ENCODE data around the gene ZNF385B. TPM values are rescaled to one million over a fixed set of nuclear protein-coding genes. Genes with fewer than 3 reads are reported as not detected.

ZNF385B gene
- polyA plus RNA-seq, 1 experiment = not detected

DNA sequence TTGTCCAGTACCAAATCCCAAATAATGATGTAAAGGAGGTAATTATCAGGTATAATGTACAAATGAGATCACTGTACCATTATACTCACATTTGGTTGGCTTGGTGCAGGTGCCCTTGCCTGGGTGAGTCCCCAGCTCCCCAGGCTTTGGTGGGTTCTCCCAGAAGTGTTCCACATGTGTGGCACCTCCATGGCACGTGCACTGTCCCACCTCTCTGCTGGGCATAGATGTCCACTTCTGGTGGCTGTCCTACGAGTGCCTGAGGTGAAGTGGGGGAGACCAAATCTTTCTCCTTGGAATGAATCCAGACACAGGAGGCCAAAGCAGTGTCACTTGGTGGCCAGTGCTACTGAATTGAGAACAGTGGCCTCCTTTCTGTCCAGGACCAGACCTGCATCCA, 434.3 kb downstream of the ZNF385B start:
- Histone ChIP-seq H3K4me3 (ENCODE audit: low read depth, low read length) (no peak overlapping the region), H3K9me3 (ENCODE audit: control insufficient read depth, insufficient read depth, low read length) (no peaks in the 10 kb centered on the region), H3K27me3 (ENCODE audit: control insufficient read depth, insufficient read depth, low read length) (no peaks in the 10 kb centered on the region), H3K27ac (ENCODE audit: low read depth, low read length) (no peak overlapping the region)
- TF ChIP-seq, protein P1, sequence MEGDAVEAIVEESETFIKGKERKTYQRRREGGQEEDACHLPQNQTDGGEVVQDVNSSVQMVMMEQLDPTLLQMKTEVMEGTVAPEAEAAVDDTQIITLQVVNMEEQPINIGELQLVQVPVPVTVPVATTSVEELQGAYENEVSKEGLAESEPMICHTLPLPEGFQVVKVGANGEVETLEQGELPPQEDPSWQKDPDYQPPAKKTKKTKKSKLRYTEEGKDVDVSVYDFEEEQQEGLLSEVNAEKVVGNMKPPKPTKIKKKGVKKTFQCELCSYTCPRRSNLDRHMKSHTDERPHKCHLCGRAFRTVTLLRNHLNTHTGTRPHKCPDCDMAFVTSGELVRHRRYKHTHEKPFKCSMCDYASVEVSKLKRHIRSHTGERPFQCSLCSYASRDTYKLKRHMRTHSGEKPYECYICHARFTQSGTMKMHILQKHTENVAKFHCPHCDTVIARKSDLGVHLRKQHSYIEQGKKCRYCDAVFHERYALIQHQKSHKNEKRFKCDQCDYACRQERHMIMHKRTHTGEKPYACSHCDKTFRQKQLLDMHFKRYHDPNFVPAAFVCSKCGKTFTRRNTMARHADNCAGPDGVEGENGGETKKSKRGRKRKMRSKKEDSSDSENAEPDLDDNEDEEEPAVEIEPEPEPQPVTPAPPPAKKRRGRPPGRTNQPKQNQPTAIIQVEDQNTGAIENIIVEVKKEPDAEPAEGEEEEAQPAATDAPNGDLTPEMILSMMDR (IDR thresholded peaks at IDR 0.05; ENCODE audit: low read depth, low read length) = no peak
- ChIA-PET POLR2A (no interaction called here), CTCF (no interaction called here)
- no peak for DNase-seq (ENCODE audit: low read depth, low spot score)

DNA sequence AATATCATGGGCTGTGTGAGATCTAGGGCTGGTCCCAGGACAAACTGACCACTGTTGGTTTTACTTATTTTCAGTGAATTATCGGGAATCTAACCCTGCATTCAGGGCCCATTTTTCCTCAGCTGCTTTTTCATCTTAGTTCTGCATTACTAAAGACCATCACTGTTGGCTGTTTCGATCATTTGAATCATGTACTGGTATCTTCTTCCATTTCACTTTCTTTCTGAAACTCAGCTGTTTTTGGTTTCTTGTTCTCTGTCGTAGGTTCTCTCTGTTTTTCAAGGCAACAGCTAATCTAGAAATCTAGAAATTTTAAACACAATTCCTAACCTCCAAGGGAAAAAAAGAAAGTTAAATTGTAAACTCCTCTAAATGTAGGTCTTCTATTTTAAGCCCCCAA, 436.8 kb downstream of the ZNF385B start:
- ChIA-PET POLR2A (no interaction called here), CTCF (interaction anchor here (1.2 to 4.3 kb wide), 6 partner anchors 9 to 327 kb away, joined by 3 to 36 read pairs (median 20); no protein-coding TSS in a partner anchor)
- TF ChIP-seq, protein P1 (IDR thresholded peaks at IDR 0.05; ENCODE audit: low read depth, low read length) = no peak

DNA sequence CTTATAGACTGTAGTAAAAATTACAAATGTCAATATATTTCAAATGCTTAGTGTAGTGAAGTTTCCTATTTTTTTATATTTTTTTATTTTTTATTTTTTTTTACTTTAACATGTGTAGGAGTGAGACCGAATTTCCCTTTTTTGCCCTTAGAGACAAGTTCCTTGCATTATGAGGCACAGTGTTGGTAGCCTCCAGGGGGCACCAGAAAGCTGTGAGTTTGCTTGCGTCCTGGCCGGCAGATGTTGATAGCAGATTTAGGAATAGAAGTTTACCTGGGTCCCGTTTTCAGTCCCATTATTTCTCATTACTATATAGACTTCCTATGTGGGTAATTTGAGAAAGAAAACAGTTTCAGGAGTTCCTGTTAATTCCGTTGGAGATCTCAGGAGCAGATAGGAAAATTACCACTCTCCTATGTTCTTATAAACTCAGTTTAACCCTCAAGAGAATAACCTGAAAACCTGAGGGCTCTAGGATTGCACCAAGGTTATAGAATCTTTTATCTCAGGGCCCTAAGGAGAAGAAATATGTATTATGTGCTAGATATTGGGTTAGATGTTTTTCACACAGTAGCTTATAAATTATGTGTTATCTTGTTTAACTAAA, 439.3 kb downstream of the ZNF385B start:
- DNase-seq (ENCODE audit: low read depth, low spot score) = peak; percentile 60
- Histone ChIP-seq H3K9me3 (ENCODE audit: control insufficient read depth, insufficient read depth, low read length) (no peaks in the 10 kb centered on the region), H3K27me3 (ENCODE audit: control insufficient read depth, insufficient read depth, low read length) (no peaks in the 10 kb centered on the region), H3K27ac (ENCODE audit: low read depth, low read length) (no peak overlapping the region), H3K4me3 (ENCODE audit: low read depth, low read length) (no peak overlapping the region)
- ChIA-PET POLR2A (no interaction called here), CTCF (interaction anchor here (0.6 to 4.3 kb wide), 29 partner anchors 10 to 519 kb away, joined by 3 to 36 read pairs (median 5); no protein-coding TSS in a partner anchor)
- TF ChIP-seq, protein P1 (IDR thresholded peaks at IDR 0.05; ENCODE audit: low read depth, low read length) = peak; percentile 90

More for the DNA sequence above, 436.8 kb downstream of the ZNF385B start:
- Histone ChIP-seq H3K9me3 (ENCODE audit: control insufficient read depth, insufficient read depth, low read length) (no peaks in the 10 kb centered on the region), H3K27me3 (ENCODE audit: control insufficient read depth, insufficient read depth, low read length) (no peaks in the 10 kb centered on the region), H3K27ac (ENCODE audit: low read depth, low read length) (no peak overlapping the region), H3K4me3 (ENCODE audit: low read depth, low read length) (no peak overlapping the region)
- no peak for DNase-seq (ENCODE audit: low read depth, low spot score)

DNA sequence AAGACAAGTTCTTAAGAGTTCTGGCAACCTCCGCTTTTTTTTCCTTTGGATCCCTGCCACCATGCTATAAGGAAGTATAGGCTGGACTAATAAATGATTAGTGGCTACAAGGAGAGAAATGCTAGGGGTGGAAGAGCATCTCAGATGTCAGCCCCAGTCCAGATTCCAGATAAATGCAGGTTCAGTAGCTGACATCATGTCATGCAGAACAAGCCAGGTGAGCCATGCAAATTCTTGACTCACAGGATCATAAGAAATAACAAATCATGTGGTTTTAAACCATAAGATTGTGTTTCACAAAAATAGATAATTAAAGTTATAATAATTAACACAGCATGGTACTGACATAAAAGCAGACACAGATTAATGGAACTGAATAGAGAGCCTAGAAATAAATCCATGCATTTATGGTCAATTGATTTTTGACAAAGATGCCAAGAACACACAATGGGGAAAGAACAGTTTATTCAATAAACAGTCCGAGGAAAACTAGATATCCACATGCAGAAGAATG, 443.9 kb downstream of the ZNF385B start:
- no peak for DNase-seq (ENCODE audit: low read depth, low spot score)
- Histone ChIP-seq H3K27ac (ENCODE audit: low read depth, low read length) (no peak overlapping the region), H3K27me3 (ENCODE audit: control insufficient read depth, insufficient read depth, low read length) (no peaks in the 10 kb centered on the region), H3K4me3 (ENCODE audit: low read depth, low read length) (no peak overlapping the region), H3K9me3 (ENCODE audit: control insufficient read depth, insufficient read depth, low read length) (no peaks in the 10 kb centered on the region)
- CTCF ChIA-PET = interaction anchor here (0.5 to 1.2 kb wide), 3 partner anchors 14 to 334 kb away, joined by 3 to 5 read pairs (median 4); no protein-coding TSS in a partner anchor
- TF ChIP-seq, protein P1 (IDR thresholded peaks at IDR 0.05; ENCODE audit: low read depth, low read length) = no peak
- POLR2A ChIA-PET = no interaction called here

DNA sequence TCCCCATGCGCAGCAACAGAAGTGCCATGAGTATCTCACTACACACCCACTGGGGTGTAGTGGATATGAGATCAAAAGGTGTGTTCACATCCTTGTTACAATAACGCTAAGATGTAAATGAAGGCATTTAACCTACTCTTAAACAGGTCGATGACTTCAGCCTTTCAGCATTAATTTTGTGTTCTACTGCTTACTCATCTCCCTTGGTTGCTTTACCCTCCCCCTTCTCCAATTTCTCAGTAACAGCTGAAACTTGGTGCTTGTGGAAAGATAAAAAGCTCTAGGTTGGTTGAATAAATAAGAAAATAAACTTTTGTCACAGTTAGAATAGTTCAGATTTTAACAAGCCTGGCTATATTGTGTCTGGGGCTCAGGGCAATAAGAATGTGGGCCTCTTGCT, 449.3 kb downstream of the ZNF385B start:
- CTCF ChIA-PET = interaction anchor here (1.0 to 3.2 kb wide), 5 partner anchors 8 to 357 kb away, joined by 3 to 36 read pairs (median 4); no protein-coding TSS in a partner anchor
- POLR2A ChIA-PET = no interaction called here
- TF ChIP-seq, protein P1 (IDR thresholded peaks at IDR 0.05; ENCODE audit: low read depth, low read length) = no peak
- Histone ChIP-seq H3K27me3 (ENCODE audit: control insufficient read depth, insufficient read depth, low read length) (no peaks in the 10 kb centered on the region), H3K9me3 (ENCODE audit: control insufficient read depth, insufficient read depth, low read length) (no peaks in the 10 kb centered on the region), H3K27ac (ENCODE audit: low read depth, low read length) (no peak overlapping the region), H3K4me3 (ENCODE audit: low read depth, low read length) (no peak overlapping the region)
- peak; percentile 6 for DNase-seq (ENCODE audit: low read depth, low spot score)
